GM12878 (cell line): Measurements from ENCODE around the gene IL19. TPM values are rescaled to one million over a fixed set of nuclear protein-coding genes. Genes with fewer than 3 reads are reported as not detected.

ENCODE experiments used
- BHLHE40 ChIP-seq, 2 experiments: fragments of 450-650 bp in 1 of 2; IDR thresholded peaks; 2 replicates each; pipeline ENCODE4 v1.6.1; 2011 to 2017; ENCODE audit warnings: low read depth in 2 of 2, borderline replicate concordance in 1 of 2, improper control_type of control experiment in 1 of 2, low read length in 1 of 2, mild to moderate bottlenecking in 1 of 2
- CBX5 ChIP-seq: sonication (generic); IDR thresholded peaks from 2 replicates; pipeline ENCODE4 v1.6.1; 2016; ENCODE audit warnings: low read depth, moderate library complexity, mild to moderate bottlenecking, inconsistent platforms
- CREM ChIP-seq: IDR thresholded peaks from 2 replicates; pipeline ENCODE4 v1.6.1; 2014; ENCODE audit warnings: antibody characterized with exemption, low read depth
- EED ChIP-seq: sonication (generic); IDR thresholded peaks from 2 replicates; pipeline ENCODE4 v1.6.1; 2016; ENCODE audit warnings: antibody characterized with exemption, low read depth
- ETV6 ChIP-seq, 2 experiments: fragments of 450-650 bp in 1 of 2; IDR thresholded peaks in 1 of 2; conservative IDR thresholded peaks in 1 of 2; 2 replicates each; pipeline ENCODE4 v1.6.1; 2014; ENCODE audit warnings: antibody characterized with exemption in 1 of 2, borderline replicate concordance in 1 of 2, low read depth in 1 of 2, mild to moderate bottlenecking in 1 of 2, moderate library complexity in 1 of 2
- GABPA ChIP-seq: IDR thresholded peaks from 2 replicates; pipeline ENCODE4 v1.6.1; 2014; ENCODE audit warnings: antibody characterized with exemption, low read depth, mild to moderate bottlenecking, inconsistent platforms
- HDAC2 ChIP-seq: fragments of 200-600 bp; sonication (generic); IDR thresholded peaks from 2 replicates; pipeline ENCODE4 v1.6.1; 2017
- IKZF1 ChIP-seq: fragments of 450-650 bp; conservative IDR thresholded peaks from 2 replicates; pipeline ENCODE4 v1.6.1; 2017; ENCODE audit warnings: antibody characterized with exemption, mild to moderate bottlenecking
- IKZF2 ChIP-seq, 2 experiments: fragments of 450-650 bp; IDR thresholded peaks; 2 replicates each; pipeline ENCODE4 v1.6.1; 2017; ENCODE audit warnings: mild to moderate bottlenecking in 2 of 2, moderate library complexity in 2 of 2
- IRF4 ChIP-seq: IDR thresholded peaks from 2 replicates; pipeline ENCODE4 v1.6.1; 2011; ENCODE audit warnings: low read depth, low read length
- KAT2A ChIP-seq: conservative IDR thresholded peaks from 2 replicates; pipeline ENCODE4 v1.6.1; 2011; ENCODE audit warnings: low read depth, low read length; ENCODE audit not compliant: control insufficient read depth
- NR2C1 ChIP-seq: fragments of 450-650 bp; IDR thresholded peaks from 2 replicates; pipeline ENCODE4 v1.6.1; 2017; ENCODE audit warnings: antibody characterized with exemption, mild to moderate bottlenecking, moderate library complexity
- NR2F1 ChIP-seq: fragments of 450-650 bp; conservative IDR thresholded peaks from 2 replicates; pipeline ENCODE4 v1.6.1; 2017; ENCODE audit warnings: mild to moderate bottlenecking
- POLR2AphosphoS2 ChIP-seq: IDR thresholded peaks from 2 replicates; pipeline ENCODE4 v1.6.1; 2011; ENCODE audit warnings: low read depth, mild to moderate bottlenecking, low read length, improper control_type of control experiment, moderate library complexity
- RCOR1 ChIP-seq: conservative IDR thresholded peaks from 2 replicates; pipeline ENCODE4 v1.6.1; 2012; ENCODE audit warnings: low read depth, low read length, improper control_type of control experiment
- SMARCA5 ChIP-seq: fragments of 450-650 bp; IDR thresholded peaks from 2 replicates; pipeline ENCODE4 v1.6.1; 2017; ENCODE audit warnings: mild to moderate bottlenecking
- SMC3 ChIP-seq: IDR thresholded peaks from 2 replicates; pipeline ENCODE4 v1.6.1; 2011; ENCODE audit warnings: low read length, improper control_type of control experiment, borderline replicate concordance
- SPI1 ChIP-seq: IDR thresholded peaks from 2 replicates; pipeline ENCODE4 v1.6.1; 2011; ENCODE audit warnings: low read depth, mild to moderate bottlenecking, low read length, moderate library complexity, borderline replicate concordance; ENCODE audit not compliant: insufficient read depth
- STAT3 ChIP-seq: IDR thresholded peaks from 2 replicates; pipeline ENCODE4 v1.6.1; 2011; ENCODE audit warnings: low read depth, low read length, improper control_type of control experiment
- SUPT20H ChIP-seq: IDR thresholded peaks from 2 replicates; pipeline ENCODE4 v1.6.1; 2011; ENCODE audit warnings: low read depth, mild to moderate bottlenecking, low read length, moderate library complexity, borderline replicate concordance; ENCODE audit not compliant: control insufficient read depth
- TAF1 ChIP-seq: IDR thresholded peaks from 2 replicates; pipeline ENCODE4 v1.6.1; 2011; ENCODE audit warnings: mild to moderate bottlenecking, low read depth, low read length, borderline replicate concordance
- ZNF217 ChIP-seq: fragments of 450-650 bp; IDR thresholded peaks from 2 replicates; pipeline ENCODE4 v1.6.1; 2017; ENCODE audit warnings: antibody characterized with exemption, mild to moderate bottlenecking
- ZNF687 ChIP-seq: fragments of 450-650 bp; IDR thresholded peaks from 2 replicates; pipeline ENCODE4 v1.6.1; 2017; ENCODE audit warnings: mild to moderate bottlenecking, moderate library complexity
- polyA plus RNA-seq, 11 experiments: library from polyadenylated mRNA; depleted of rRNA in 4 of 11; unstranded in 6 of 11; stranded (reverse) in 5 of 11; fragments of >200 nt; fragmentation: Nextera tagmentation in 4 of 11; fragmentation: Illumina TruSeq in 1 of 11; extraction: Ambion mirVana in 4 of 11; extraction: Trizol in 1 of 11; gene quantifications; 1 replicate in 1 of 11; 2 replicates in 10 of 11; pipeline versions ENCODE4 v1.2.1 to v1.2.3, GENCODE V29; 2011 to 2016; ENCODE audit warnings: inconsistent platforms in 2 of 11, missing spikeins in 2 of 11, low read depth in 1 of 11
- total RNA-seq, 4 experiments: library from RNA; depleted of rRNA in 3 of 4; stranded (reverse); fragments of >200 nt in 3 of 4; fragmentation: Illumina TruSeq in 1 of 4; extraction: Trizol in 1 of 4; gene quantifications; 2 replicates each; pipeline versions ENCODE4 v1.2.1 to v1.2.3, GENCODE V29; 2013 to 2021
- TF ChIP-seq, protein P1 (sequence below): fragments of 450-650 bp; IDR thresholded peaks from 2 replicates; pipeline ENCODE4 v1.6.1; 2017; ENCODE audit warnings: antibody characterized with exemption, mild to moderate bottlenecking, moderate library complexity

The IL19 gene
- total and polyA plus RNA-seq, 10 of the 15 experiments (the other 5 are each of a cell fraction or from before 2014, with no cell fraction given) = 0.10 to 0.73 (median 0.28) TPM; not detected in 6

- TF ChIP-seq, protein P1, sequence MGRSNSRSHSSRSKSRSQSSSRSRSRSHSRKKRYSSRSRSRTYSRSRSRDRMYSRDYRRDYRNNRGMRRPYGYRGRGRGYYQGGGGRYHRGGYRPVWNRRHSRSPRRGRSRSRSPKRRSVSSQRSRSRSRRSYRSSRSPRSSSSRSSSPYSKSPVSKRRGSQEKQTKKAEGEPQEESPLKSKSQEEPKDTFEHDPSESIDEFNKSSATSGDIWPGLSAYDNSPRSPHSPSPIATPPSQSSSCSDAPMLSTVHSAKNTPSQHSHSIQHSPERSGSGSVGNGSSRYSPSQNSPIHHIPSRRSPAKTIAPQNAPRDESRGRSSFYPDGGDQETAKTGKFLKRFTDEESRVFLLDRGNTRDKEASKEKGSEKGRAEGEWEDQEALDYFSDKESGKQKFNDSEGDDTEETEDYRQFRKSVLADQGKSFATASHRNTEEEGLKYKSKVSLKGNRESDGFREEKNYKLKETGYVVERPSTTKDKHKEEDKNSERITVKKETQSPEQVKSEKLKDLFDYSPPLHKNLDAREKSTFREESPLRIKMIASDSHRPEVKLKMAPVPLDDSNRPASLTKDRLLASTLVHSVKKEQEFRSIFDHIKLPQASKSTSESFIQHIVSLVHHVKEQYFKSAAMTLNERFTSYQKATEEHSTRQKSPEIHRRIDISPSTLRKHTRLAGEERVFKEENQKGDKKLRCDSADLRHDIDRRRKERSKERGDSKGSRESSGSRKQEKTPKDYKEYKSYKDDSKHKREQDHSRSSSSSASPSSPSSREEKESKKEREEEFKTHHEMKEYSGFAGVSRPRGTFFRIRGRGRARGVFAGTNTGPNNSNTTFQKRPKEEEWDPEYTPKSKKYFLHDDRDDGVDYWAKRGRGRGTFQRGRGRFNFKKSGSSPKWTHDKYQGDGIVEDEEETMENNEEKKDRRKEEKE = no peak
- peak; percentile 51; the same call in 1 of the 2 replicates for TF ChIP-seq CBX5
- TF ChIP-seq NR2C1 = no peak
- TF ChIP-seq NR2F1 = no peak; the same call in none of the 2 replicates
- peak; percentile 91 for TF ChIP-seq IRF4
- peak; percentile 99 for TF ChIP-seq IKZF1
- peak; percentile 100 for TF ChIP-seq EED
- no peak for TF ChIP-seq POLR2AphosphoS2
- peak; percentile 84 for TF ChIP-seq CREM
- peak; percentile 26; the same call in 1 of the 2 replicates for TF ChIP-seq SMC3
- no peak for TF ChIP-seq RCOR1
- TF ChIP-seq SMARCA5 = 0 out of 2 replicates have a peak, but pooled peaks have one; percentile 24
- 0 out of 2 replicates have a peak, but pooled peaks have one; percentile 34 for TF ChIP-seq GABPA
- TF ChIP-seq IKZF2 (IDR thresholded peaks at IDR 0.05) = peak; percentile 98 to 99
- no peak for TF ChIP-seq HDAC2
- no peak for TF ChIP-seq KAT2A
- peak; percentile 64; the same call in 1 of the 2 replicates for TF ChIP-seq ZNF217
- peak; percentile 73 for TF ChIP-seq BHLHE40 (IDR thresholded peaks at IDR 0.05; ENCODE audit: borderline replicate concordance in 1 of 2, low read depth in 2 of 2, low read length in 1 of 2)
- peak; percentile 59; the same call in 1 of the 2 replicates for TF ChIP-seq TAF1
- peak; percentile 55 to 100; a peak in 2 of 4 replicates for TF ChIP-seq ETV6 (conservative IDR thresholded peaks at IDR 0.05 in 1 of 2, IDR thresholded peaks at IDR 0.05 in 1 of 2; ENCODE audit: borderline replicate concordance in 1 of 2, low read depth in 1 of 2)
- TF ChIP-seq SPI1 = no peak
- TF ChIP-seq STAT3 = no peak
- TF ChIP-seq ZNF687 = no peak
- TF ChIP-seq SUPT20H = no peak
Measured at GRCh38 chr1:206784471-206784903, 13.9 kb downstream of the IL19 start (continued).
